Neural progenitor cell (in vitro differentiated cells): ENCODE measurements around the gene SHROOM3.

Experiments
- CTCF ChIP-seq: fragments of 200-600 bp; sonication (generic); IDR thresholded peaks from 2 replicates; pipeline ENCODE4 v1.5.1; 2017; ENCODE audit warnings: antibody characterized with exemption, mild to moderate bottlenecking
- EZH2 ChIP-seq: fragments of 200-600 bp; sonication (generic); IDR thresholded peaks from 2 replicates; pipeline ENCODE4 v1.6.1; 2017; ENCODE audit warnings: antibody characterized with exemption, mild to moderate bottlenecking, moderate library complexity

- TF ChIP-seq EZH2, result no peak
- no peak for TF ChIP-seq CTCF
These were observed 288.3 kb downstream of the SHROOM3 start for GRCh38 chr4:76723373-76723772.
